Fibroblast of villous mesenchyme (primary cell): ENCODE data around the gene RBM20. TPM values are rescaled to one million over a fixed set of nuclear protein-coding genes. Genes with fewer than 3 reads are reported as not detected.
A peak's percentile ranks its signal among the peaks of the same experiment; 100 is the strongest.

ENCODE experiments used
- DNase-seq: peaks from one replicate; pipeline ENCODE4 v3.0.0-alpha.2; 2010; ENCODE audit warnings: low read depth
- H3K4me3 ChIP-seq: 2 replicates; pipeline ENCODE4 v1.5.1; 2011; ENCODE audit warnings: low read depth, mild to moderate bottlenecking, low read length
- CTCF ChIP-seq: IDR thresholded peaks from 2 replicates; pipeline ENCODE4 v1.5.1; 2012; ENCODE audit warnings: low read depth, mild to moderate bottlenecking, low read length; ENCODE audit not compliant: insufficient read depth
- total RNA-seq: library from RNA; depleted of rRNA; stranded (reverse); fragments of >200 nt; gene quantifications from 2 replicates; pipeline ENCODE4 v1.2.3, GENCODE V29; 2012

Gene RBM20
- total RNA-seq, 1 donor, result under 0.01 TPM

- no peak for TF ChIP-seq CTCF
- no peak overlapping the region for H3K4me3 ChIP-seq
- peak; percentile 57 for DNase-seq
Observed at GRCh38 chr10:110686949-110687348, 42.8 kb downstream of the RBM20 start.

- TF ChIP-seq CTCF, result no peak
- DNase-seq, result no peak
- H3K4me3 ChIP-seq, result no peak overlapping the region
Observed at GRCh38 chr10:110687400-110687799, 43.3 kb downstream of the RBM20 start.

GRCh38 chr10:110691139-110691538 is 47.0 kb downstream of the RBM20 start:
- no peak for DNase-seq
- no peak for TF ChIP-seq CTCF
- H3K4me3 ChIP-seq, result no peak overlapping the region

- no peak for DNase-seq
- no peak overlapping the region for H3K4me3 ChIP-seq
- TF ChIP-seq CTCF, result no peak
Observed at GRCh38 chr10:110694263-110694662, 50.1 kb downstream of the RBM20 start.

GRCh38 chr10:110694820-110695538 is 50.8 kb downstream of the RBM20 start:
- no peak overlapping the region for H3K4me3 ChIP-seq
- DNase-seq, result no peak
- TF ChIP-seq CTCF, result no peak

- TF ChIP-seq CTCF, result no peak
- no peak overlapping the region for H3K4me3 ChIP-seq
- no peak for DNase-seq
Observed at GRCh38 chr10:110695539-110695886, 51.4 kb downstream of the RBM20 start.

- no peak for TF ChIP-seq CTCF
- no peak for DNase-seq
- no peak overlapping the region for H3K4me3 ChIP-seq
Observed at GRCh38 chr10:110696436-110696835, 52.3 kb downstream of the RBM20 start.
